SU-DHL-6 (cell line): ENCODE data around the gene PLD5.

Source experiments
- H2AFZ ChIP-seq: fragments of 200-600 bp; sonication (generic); 2 replicates; pipeline ENCODE4 v1.6.1; 2014; ENCODE audit warnings: low read depth, mild to moderate bottlenecking, moderate library complexity, mixed read lengths, antibody characterized with exemption, low read length; ENCODE audit not compliant: severe bottlenecking
- H3F3A ChIP-seq: fragments of 200-600 bp; shearing (Covaris generic); 2 replicates; pipeline ENCODE4 v1.6.0; 2016; ENCODE audit warnings: antibody characterized with exemption, mild to moderate bottlenecking; ENCODE audit not compliant: insufficient read depth
- H3K27ac ChIP-seq: fragments of 200-600 bp; sonication (generic); 2 replicates; pipeline ENCODE4 v1.5.1; 2016; ENCODE audit warnings: low read depth, mild to moderate bottlenecking, low read length, moderate library complexity, mixed read lengths
- H3K27me3 ChIP-seq: fragments of 200-600 bp; sonication (generic), shearing (Covaris generic); 2 replicates; pipeline ENCODE4 v1.6.0; 2014; ENCODE audit warnings: mild to moderate bottlenecking, low read length
- H3K36me3 ChIP-seq: fragments of 200-600 bp; sonication (generic); 2 replicates; pipeline ENCODE4 v1.6.1; 2014; ENCODE audit warnings: mild to moderate bottlenecking, low read length, mixed read lengths
- H3K4me2 ChIP-seq: fragments of 300-600, 200-600 bp; shearing (Covaris generic), sonication (generic); 2 replicates; pipeline ENCODE4 v1.6.0; 2014; ENCODE audit warnings: low read length, low read depth, mild to moderate bottlenecking; ENCODE audit not compliant: poor library complexity, severe bottlenecking
- H3K4me3 ChIP-seq: fragments of 200-600 bp; sonication (generic); 2 replicates; pipeline ENCODE4 v1.5.1; 2014; ENCODE audit warnings: antibody characterized with exemption, low read length, mild to moderate bottlenecking, mixed read lengths; ENCODE audit not compliant: insufficient read depth, poor library complexity, severe bottlenecking
- H3K79me2 ChIP-seq: fragments of 200-600 bp; sonication (generic); 2 replicates; pipeline ENCODE4 v1.6.1; 2014; ENCODE audit warnings: mild to moderate bottlenecking, low read length, moderate library complexity; ENCODE audit not compliant: insufficient read depth
- H3K9ac ChIP-seq: fragments of 200-600 bp; sonication (generic); 2 replicates; pipeline ENCODE4 v1.7.0; 2014; ENCODE audit warnings: mild to moderate bottlenecking, low read length
- H3K9me2 ChIP-seq: fragments of 200-600 bp; sonication (generic); replicated peaks from 2 replicates; pipeline ENCODE4 v1.6.1; 2014; ENCODE audit warnings: low read length; ENCODE audit not compliant: insufficient read depth
- H3K9me3 ChIP-seq: fragments of 200-600 bp; sonication (generic); 2 replicates; pipeline ENCODE4 v1.6.1; 2014; ENCODE audit warnings: low read length, mixed read lengths; ENCODE audit not compliant: insufficient read depth
- H4K20me1 ChIP-seq: fragments of 200-600 bp; sonication (generic); 2 replicates; pipeline ENCODE4 v1.6.1; 2014; ENCODE audit warnings: low read depth, mild to moderate bottlenecking, antibody characterized with exemption, low read length, moderate library complexity, mixed read lengths
- EZH2phosphoT487 ChIP-seq: fragments of 200-600 bp; sonication (generic), shearing (Covaris generic); conservative IDR thresholded peaks from 2 replicates; pipeline ENCODE4 v1.6.1; 2018; ENCODE audit warnings: mild to moderate bottlenecking, antibody characterized with exemption, low read length, moderate library complexity, mixed read lengths
- TF ChIP-seq, protein P1 (sequence below): fragments of 200-600 bp; sonication (generic); IDR thresholded peaks from one replicate; pipeline ENCODE4 v1.5.1; 2017; ENCODE audit warnings: antibody characterized with exemption, mild to moderate bottlenecking, low read length, moderate library complexity; ENCODE audit not compliant: insufficient read depth, poor library complexity, severe bottlenecking

Gene PLD5

DNA sequence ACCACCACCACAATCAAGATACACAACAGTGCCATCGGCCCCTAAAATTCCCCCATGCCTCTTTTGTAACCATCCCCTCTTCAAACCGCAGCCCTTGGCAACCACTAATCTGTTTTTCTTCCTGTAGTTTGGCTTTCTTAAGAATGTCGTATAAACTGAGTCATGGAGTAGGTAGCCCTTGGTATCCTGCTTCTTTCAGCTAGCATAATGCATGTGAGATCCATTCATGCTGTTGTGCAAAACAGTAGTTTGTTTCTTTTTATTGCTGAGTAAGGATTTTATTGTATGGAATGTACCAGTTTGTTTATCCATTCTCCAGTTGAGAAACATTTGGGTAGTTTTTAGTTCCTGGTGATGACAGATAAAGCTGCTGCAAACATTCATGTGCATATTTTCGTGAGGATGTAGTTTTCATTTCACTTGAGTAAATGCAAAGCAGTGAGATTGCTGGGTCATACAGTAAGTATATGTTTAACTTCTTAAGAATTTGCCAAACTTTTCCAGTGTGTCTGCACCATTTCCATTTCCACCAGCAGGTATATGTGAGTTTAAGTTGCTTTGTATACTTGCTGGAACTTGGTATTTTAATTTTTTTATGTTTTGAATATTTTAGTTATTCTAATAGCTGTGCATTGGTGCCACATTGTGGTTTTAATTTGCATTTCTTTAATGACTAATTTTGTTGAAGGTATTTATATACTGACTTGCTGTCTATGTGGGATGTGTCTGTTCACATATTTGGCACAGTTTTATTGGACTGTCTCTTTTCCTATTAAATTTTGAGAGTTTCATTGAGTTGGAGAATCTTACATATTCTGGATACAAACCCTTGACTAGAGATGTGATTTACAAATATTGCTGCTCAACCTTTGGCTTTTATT lies 377.2 kb downstream of the PLD5 start:
- H3K27me3 ChIP-seq: no peaks in the 10 kb centered on the region
- H3K36me3 ChIP-seq: no peaks in the 10 kb centered on the region
- no peak for TF ChIP-seq EZH2phosphoT487
- TF ChIP-seq, protein P1, sequence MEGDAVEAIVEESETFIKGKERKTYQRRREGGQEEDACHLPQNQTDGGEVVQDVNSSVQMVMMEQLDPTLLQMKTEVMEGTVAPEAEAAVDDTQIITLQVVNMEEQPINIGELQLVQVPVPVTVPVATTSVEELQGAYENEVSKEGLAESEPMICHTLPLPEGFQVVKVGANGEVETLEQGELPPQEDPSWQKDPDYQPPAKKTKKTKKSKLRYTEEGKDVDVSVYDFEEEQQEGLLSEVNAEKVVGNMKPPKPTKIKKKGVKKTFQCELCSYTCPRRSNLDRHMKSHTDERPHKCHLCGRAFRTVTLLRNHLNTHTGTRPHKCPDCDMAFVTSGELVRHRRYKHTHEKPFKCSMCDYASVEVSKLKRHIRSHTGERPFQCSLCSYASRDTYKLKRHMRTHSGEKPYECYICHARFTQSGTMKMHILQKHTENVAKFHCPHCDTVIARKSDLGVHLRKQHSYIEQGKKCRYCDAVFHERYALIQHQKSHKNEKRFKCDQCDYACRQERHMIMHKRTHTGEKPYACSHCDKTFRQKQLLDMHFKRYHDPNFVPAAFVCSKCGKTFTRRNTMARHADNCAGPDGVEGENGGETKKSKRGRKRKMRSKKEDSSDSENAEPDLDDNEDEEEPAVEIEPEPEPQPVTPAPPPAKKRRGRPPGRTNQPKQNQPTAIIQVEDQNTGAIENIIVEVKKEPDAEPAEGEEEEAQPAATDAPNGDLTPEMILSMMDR: no peak
- no peak overlapping the region for H3K4me3 ChIP-seq
- no peaks in the 10 kb centered on the region for H3K79me2 ChIP-seq
- H3K9ac ChIP-seq: no peak overlapping the region
- H3K4me2 ChIP-seq: no peak overlapping the region
- no peak overlapping the region for H2AFZ ChIP-seq
- no peaks in the 10 kb centered on the region for H3F3A ChIP-seq
- no peak overlapping the region for H3K27ac ChIP-seq
- H3K9me3 ChIP-seq: no peaks in the 10 kb centered on the region
- H4K20me1 ChIP-seq: no peaks in the 10 kb centered on the region
- H3K9me2 ChIP-seq: 0 out of 2 replicates have a peak, but pooled peaks cover 3% of the 10 kb centered on the region

DNA sequence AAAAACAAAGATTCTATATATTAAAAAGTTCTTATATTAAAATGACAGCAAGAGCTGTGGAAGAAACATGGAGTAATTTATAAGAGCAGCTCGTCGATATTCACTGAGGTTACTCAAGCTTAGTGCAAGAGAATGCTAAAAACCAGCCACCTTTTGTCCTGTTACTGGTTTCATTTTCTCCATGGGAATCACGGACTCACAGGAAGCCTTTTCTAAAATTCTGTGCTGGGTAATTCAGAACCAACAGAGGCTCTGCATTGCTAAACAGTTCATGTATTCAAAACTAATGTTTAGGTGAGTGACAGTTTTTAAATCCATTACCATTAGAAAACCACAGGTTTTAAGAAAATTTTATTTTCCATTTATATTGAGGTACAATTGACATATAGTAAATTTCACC lies 377.8 kb downstream of the PLD5 start:
- H3K4me3 ChIP-seq: no peak overlapping the region
- no peak overlapping the region for H3K9ac ChIP-seq
- H3K4me2 ChIP-seq: no peak overlapping the region
- no peaks in the 10 kb centered on the region for H4K20me1 ChIP-seq
- no peak overlapping the region for H2AFZ ChIP-seq
- H3F3A ChIP-seq: no peaks in the 10 kb centered on the region
- H3K9me2 ChIP-seq: 0 out of 2 replicates have a peak, but pooled peaks cover 3% of the 10 kb centered on the region
- H3K79me2 ChIP-seq: no peaks in the 10 kb centered on the region
- H3K27ac ChIP-seq: no peak overlapping the region
- no peaks in the 10 kb centered on the region for H3K36me3 ChIP-seq
- no peaks in the 10 kb centered on the region for H3K9me3 ChIP-seq
- TF ChIP-seq EZH2phosphoT487: no peak
- TF ChIP-seq, protein P1: no peak
- no peaks in the 10 kb centered on the region for H3K27me3 ChIP-seq

DNA sequence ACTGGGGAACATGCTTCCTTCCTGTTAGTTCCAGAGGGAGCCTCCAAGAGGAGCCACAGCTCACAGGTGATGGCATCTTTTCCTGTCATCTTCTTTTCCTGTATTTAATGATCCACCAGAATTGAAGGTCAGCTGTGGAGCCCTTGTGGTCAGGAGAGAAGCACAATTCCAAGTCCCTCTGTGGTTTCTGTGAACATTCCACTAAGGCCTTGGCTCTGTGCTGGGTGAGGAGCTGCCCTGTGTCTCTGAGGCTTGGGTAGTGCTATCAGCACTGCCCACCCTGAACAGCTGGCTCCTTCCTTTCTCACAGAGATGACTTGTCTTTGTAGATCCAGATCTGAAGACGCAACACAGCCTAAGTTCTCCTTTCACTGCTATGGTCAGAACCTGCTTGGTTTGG lies 383.7 kb downstream of the PLD5 start:
- Histone ChIP-seq H3K4me2 (no peak overlapping the region), H3K27ac (no peak overlapping the region), H3K9ac (no peak overlapping the region), H3K9me2 (no peaks in the 10 kb centered on the region), H3F3A (no peaks in the 10 kb centered on the region), H3K36me3 (no peaks in the 10 kb centered on the region), H4K20me1 (no peaks in the 10 kb centered on the region), H3K27me3 (no peaks in the 10 kb centered on the region), H3K4me3 (no peak overlapping the region), H2AFZ (no peak overlapping the region), H3K79me2 (no peaks in the 10 kb centered on the region), H3K9me3 (no peaks in the 10 kb centered on the region)
- TF ChIP-seq, protein P1: no peak
- no peak for TF ChIP-seq EZH2phosphoT487
